SU-DHL-6 (cell line): Measurements from ENCODE around the gene SCRT2.
"Not testable (repeated sequence)": the region's sequence is repeated elsewhere in the genome, so short reads cannot be mapped to it uniquely, and the experiment has no call there.

Experiments used
- H2AFZ ChIP-seq: fragments of 200-600 bp; sonication (generic); 2 replicates; pipeline ENCODE4 v1.6.1; 2014; ENCODE audit warnings: low read depth, mild to moderate bottlenecking, moderate library complexity, mixed read lengths, antibody characterized with exemption, low read length; ENCODE audit not compliant: severe bottlenecking
- H3F3A ChIP-seq: fragments of 200-600 bp; shearing (Covaris generic); 2 replicates; pipeline ENCODE4 v1.6.0; 2016; ENCODE audit warnings: antibody characterized with exemption, mild to moderate bottlenecking; ENCODE audit not compliant: insufficient read depth
- H3K27ac ChIP-seq: fragments of 200-600 bp; sonication (generic); 2 replicates; pipeline ENCODE4 v1.5.1; 2016; ENCODE audit warnings: low read depth, mild to moderate bottlenecking, low read length, moderate library complexity, mixed read lengths
- H3K27me3 ChIP-seq: fragments of 200-600 bp; sonication (generic), shearing (Covaris generic); 2 replicates; pipeline ENCODE4 v1.6.0; 2014; ENCODE audit warnings: mild to moderate bottlenecking, low read length
- H3K36me3 ChIP-seq: fragments of 200-600 bp; sonication (generic); 2 replicates; pipeline ENCODE4 v1.6.1; 2014; ENCODE audit warnings: mild to moderate bottlenecking, low read length, mixed read lengths
- H3K4me2 ChIP-seq: fragments of 300-600, 200-600 bp; shearing (Covaris generic), sonication (generic); 2 replicates; pipeline ENCODE4 v1.6.0; 2014; ENCODE audit warnings: low read length, low read depth, mild to moderate bottlenecking; ENCODE audit not compliant: poor library complexity, severe bottlenecking
- H3K4me3 ChIP-seq: fragments of 200-600 bp; sonication (generic); 2 replicates; pipeline ENCODE4 v1.5.1; 2014; ENCODE audit warnings: antibody characterized with exemption, low read length, mild to moderate bottlenecking, mixed read lengths; ENCODE audit not compliant: insufficient read depth, poor library complexity, severe bottlenecking
- H3K79me2 ChIP-seq: fragments of 200-600 bp; sonication (generic); 2 replicates; pipeline ENCODE4 v1.6.1; 2014; ENCODE audit warnings: mild to moderate bottlenecking, low read length, moderate library complexity; ENCODE audit not compliant: insufficient read depth
- H3K9ac ChIP-seq: fragments of 200-600 bp; sonication (generic); 2 replicates; pipeline ENCODE4 v1.7.0; 2014; ENCODE audit warnings: mild to moderate bottlenecking, low read length
- H3K9me2 ChIP-seq: fragments of 200-600 bp; sonication (generic); replicated peaks from 2 replicates; pipeline ENCODE4 v1.6.1; 2014; ENCODE audit warnings: low read length; ENCODE audit not compliant: insufficient read depth
- H3K9me3 ChIP-seq: fragments of 200-600 bp; sonication (generic); 2 replicates; pipeline ENCODE4 v1.6.1; 2014; ENCODE audit warnings: low read length, mixed read lengths; ENCODE audit not compliant: insufficient read depth
- H4K20me1 ChIP-seq: fragments of 200-600 bp; sonication (generic); 2 replicates; pipeline ENCODE4 v1.6.1; 2014; ENCODE audit warnings: low read depth, mild to moderate bottlenecking, antibody characterized with exemption, low read length, moderate library complexity, mixed read lengths
- EZH2phosphoT487 ChIP-seq: fragments of 200-600 bp; sonication (generic), shearing (Covaris generic); conservative IDR thresholded peaks from 2 replicates; pipeline ENCODE4 v1.6.1; 2018; ENCODE audit warnings: mild to moderate bottlenecking, antibody characterized with exemption, low read length, moderate library complexity, mixed read lengths
- TF ChIP-seq, protein P1 (sequence below): fragments of 200-600 bp; sonication (generic); IDR thresholded peaks from one replicate; pipeline ENCODE4 v1.5.1; 2017; ENCODE audit warnings: antibody characterized with exemption, mild to moderate bottlenecking, low read length, moderate library complexity; ENCODE audit not compliant: insufficient read depth, poor library complexity, severe bottlenecking

The SCRT2 gene

DNA sequence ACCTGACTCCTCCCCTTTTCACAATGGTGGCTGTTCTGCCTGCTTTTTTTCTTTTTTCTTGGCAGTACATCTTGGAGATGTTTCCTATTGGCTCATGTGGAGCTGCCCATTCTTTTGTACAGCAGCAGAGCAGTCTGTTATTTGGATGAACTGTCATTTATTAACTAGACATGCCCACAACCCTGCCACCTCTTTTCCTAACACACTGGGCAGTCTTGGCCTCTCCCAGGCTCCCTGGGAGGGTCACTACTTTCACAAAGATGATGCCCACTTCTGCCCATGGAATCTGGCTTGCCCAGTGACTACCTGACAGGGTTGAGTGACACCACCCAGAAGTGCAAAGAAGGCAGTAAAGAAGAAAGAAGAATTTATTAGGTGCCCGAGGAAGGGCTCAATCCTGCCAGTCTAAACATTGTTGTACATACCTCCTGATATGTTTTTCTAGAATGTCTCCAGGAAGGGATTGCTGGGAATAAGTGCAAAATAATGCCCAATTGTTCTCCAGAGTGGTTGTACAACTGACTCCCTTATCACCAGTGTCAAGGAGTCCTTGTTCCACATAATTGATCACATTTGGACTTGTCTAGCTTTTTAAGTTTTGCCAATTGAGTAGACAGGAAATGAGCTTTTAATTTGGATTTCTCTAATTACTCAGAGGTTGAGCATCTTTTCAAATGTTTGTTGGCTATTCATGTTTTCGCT is 19.7 kb upstream of the SCRT2 start:
- Histone ChIP-seq H3K9me3 (no peaks in the 10 kb centered on the region), H2AFZ (no peak overlapping the region), H3K9ac (no peak overlapping the region), H3K79me2 (no peaks in the 10 kb centered on the region), H3F3A (no peaks in the 10 kb centered on the region), H4K20me1 (no peaks in the 10 kb centered on the region), H3K36me3 (no peaks in the 10 kb centered on the region), H3K27ac (no peak overlapping the region), H3K4me2 (no peak overlapping the region), H3K4me3 (no peak overlapping the region), H3K27me3 (no peaks in the 10 kb centered on the region), H3K9me2 (no peaks in the 10 kb centered on the region)
- no peak for TF ChIP-seq EZH2phosphoT487
- TF ChIP-seq, protein P1, sequence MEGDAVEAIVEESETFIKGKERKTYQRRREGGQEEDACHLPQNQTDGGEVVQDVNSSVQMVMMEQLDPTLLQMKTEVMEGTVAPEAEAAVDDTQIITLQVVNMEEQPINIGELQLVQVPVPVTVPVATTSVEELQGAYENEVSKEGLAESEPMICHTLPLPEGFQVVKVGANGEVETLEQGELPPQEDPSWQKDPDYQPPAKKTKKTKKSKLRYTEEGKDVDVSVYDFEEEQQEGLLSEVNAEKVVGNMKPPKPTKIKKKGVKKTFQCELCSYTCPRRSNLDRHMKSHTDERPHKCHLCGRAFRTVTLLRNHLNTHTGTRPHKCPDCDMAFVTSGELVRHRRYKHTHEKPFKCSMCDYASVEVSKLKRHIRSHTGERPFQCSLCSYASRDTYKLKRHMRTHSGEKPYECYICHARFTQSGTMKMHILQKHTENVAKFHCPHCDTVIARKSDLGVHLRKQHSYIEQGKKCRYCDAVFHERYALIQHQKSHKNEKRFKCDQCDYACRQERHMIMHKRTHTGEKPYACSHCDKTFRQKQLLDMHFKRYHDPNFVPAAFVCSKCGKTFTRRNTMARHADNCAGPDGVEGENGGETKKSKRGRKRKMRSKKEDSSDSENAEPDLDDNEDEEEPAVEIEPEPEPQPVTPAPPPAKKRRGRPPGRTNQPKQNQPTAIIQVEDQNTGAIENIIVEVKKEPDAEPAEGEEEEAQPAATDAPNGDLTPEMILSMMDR, result no peak

DNA sequence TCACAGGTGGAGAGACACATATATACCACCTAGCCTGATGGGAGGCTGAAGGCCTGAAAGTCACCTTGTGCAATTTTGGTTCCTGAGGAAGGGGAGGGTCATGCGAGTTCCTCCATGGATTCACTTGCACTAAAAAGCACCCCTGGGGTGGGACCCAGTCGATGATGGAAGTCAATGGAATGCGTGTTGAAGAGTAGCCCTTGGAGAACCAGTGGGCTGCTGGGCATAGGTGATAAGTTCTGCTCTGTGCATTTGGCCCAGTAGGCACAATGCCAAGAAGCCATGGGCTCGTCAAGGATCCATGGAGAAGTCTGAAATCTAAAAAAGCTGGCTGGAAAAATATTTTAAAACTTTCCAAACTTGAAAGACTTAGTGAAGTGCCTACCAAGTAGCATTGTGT is 18.9 kb upstream of the SCRT2 start:
- TF ChIP-seq EZH2phosphoT487, result no peak
- TF ChIP-seq, protein P1, result no peak
- no peaks in the 10 kb centered on the region for H3K79me2 ChIP-seq
- no peaks in the 10 kb centered on the region for H3K27me3 ChIP-seq

GRCh38 chr20:693786-694185 is 18.2 kb upstream of the SCRT2 start:
- H3K9ac ChIP-seq, H4K20me1 ChIP-seq: not testable (repeated sequence)

More for the DNA sequence above, 18.9 kb upstream of the SCRT2 start:
- Histone ChIP-seq H3K36me3 (no peaks in the 10 kb centered on the region), H3K4me3 (no peak overlapping the region), H3K4me2 (no peak overlapping the region), H3K27ac (no peak overlapping the region), H3K9me2 (no peaks in the 10 kb centered on the region), H3K9me3 (no peaks in the 10 kb centered on the region), H3K9ac (no peak overlapping the region), H2AFZ (no peak overlapping the region), H3F3A (no peaks in the 10 kb centered on the region), H4K20me1 (no peaks in the 10 kb centered on the region)

DNA sequence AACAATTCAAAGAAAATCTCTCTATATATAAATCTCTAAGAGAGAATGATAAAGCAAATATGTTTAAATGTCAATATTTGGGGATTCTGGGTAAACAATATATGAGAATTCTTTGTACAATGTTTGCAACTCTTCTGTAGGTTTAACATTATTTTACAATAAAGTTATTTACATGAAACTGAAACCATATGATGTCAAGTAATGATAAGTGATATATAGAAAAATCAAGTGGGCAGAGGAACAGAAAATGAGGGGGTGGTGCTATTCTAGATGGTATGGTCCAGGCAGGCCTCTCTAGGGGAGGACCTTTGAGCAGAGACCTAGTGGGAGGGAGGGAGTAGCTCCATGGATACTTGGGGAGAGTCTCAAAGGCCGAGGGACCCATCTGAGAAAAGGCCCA is 16.4 kb upstream of the SCRT2 start:
- no peaks in the 10 kb centered on the region for H4K20me1 ChIP-seq
- H3K9me3 ChIP-seq, result no peaks in the 10 kb centered on the region
- no peaks in the 10 kb centered on the region for H3F3A ChIP-seq
- no peak overlapping the region for H3K4me3 ChIP-seq
- H2AFZ ChIP-seq, result no peak overlapping the region
- H3K9me2 ChIP-seq, result no peaks in the 10 kb centered on the region
- no peak overlapping the region for H3K27ac ChIP-seq
- H3K9ac ChIP-seq, result no peak overlapping the region
- H3K27me3 ChIP-seq, result no peaks in the 10 kb centered on the region
- TF ChIP-seq, protein P1, result no peak
- no peak for TF ChIP-seq EZH2phosphoT487
- no peak overlapping the region for H3K4me2 ChIP-seq
- H3K36me3 ChIP-seq, result no peaks in the 10 kb centered on the region
- H3K79me2 ChIP-seq, result no peaks in the 10 kb centered on the region

More at GRCh38 chr20:693786-694185, 18.2 kb upstream of the SCRT2 start:
- H3K36me3 ChIP-seq, H3K27ac ChIP-seq, H3K9me2 ChIP-seq, H3F3A ChIP-seq, H3K4me3 ChIP-seq, H3K79me2 ChIP-seq, H3K4me2 ChIP-seq, H2AFZ ChIP-seq, H3K27me3 ChIP-seq, H3K9me3 ChIP-seq: not testable (repeated sequence)
